ENCODE results near the gene MRTFA.
"Not testable (repeated sequence)": the region's sequence is repeated elsewhere in the genome, so short reads cannot be mapped to it uniquely, and the experiment has no call there.

Gene MRTFA

GRCh38 chr22:40406063-40406890, 230.2 kb downstream of the MRTFA start:
- no peak for DNase-seq

GRCh38 chr22:40405178-40406062, 231.1 kb downstream of the MRTFA start:
- no peak for DNase-seq

- no peak for DNase-seq
These were observed 232.0 kb downstream of the MRTFA start for GRCh38 chr22:40404251-40405177.

DNA sequence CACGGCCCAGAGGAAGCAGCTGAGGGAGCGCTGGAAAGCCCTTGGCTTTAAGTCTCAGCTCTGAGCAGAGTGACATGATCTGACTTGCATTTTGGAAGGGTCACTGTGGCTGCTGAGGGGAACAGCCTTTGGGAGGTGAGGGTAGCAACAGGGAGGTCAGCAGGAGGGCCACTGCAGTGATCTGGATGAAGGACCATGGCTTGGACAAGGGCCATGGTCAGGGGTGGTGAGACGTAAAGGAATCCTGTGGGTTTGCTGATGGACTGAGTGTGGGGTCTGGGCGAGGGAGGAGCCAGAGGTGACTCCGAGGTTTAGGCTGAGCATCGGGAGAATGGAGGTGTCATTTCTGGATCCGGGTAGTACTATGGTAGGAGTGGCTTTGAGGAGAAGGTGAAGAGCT, 232.9 kb downstream of the MRTFA start:
- no peak for DNase-seq

- DNase-seq, result no peak
These were observed 233.4 kb downstream of the MRTFA start for GRCh38 chr22:40403141-40403540.

- DNase-seq, result no peak
These were observed 234.5 kb downstream of the MRTFA start for GRCh38 chr22:40401981-40402406.

GRCh38 chr22:40401532-40401931, 235.0 kb downstream of the MRTFA start:
- no peak for DNase-seq

GRCh38 chr22:40400159-40400558, 236.4 kb downstream of the MRTFA start:
- no peak for DNase-seq

- DNase-seq, result no peak
These were observed 236.9 kb downstream of the MRTFA start for GRCh38 chr22:40399621-40400020.

DNA sequence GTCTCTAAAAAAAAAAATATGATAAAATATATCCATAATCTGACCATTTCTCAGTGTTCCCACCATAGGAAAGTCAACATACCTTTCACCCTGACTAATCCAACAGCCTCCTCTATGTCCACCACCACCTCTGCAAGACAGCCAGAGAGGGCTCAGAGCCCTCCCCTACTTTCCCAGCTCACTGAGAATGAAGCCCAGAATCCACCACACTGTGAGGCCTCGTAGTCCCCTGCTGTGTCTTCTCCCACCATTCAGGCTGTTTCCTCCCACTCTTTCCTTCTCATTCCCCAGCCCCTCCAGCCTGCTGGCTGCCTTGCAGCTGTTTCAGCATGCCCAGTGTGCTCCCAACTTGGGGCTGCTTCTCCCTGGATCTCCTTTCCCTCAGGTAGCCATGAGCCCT, 239.1 kb downstream of the MRTFA start:
- DNase-seq, result no peak

DNA sequence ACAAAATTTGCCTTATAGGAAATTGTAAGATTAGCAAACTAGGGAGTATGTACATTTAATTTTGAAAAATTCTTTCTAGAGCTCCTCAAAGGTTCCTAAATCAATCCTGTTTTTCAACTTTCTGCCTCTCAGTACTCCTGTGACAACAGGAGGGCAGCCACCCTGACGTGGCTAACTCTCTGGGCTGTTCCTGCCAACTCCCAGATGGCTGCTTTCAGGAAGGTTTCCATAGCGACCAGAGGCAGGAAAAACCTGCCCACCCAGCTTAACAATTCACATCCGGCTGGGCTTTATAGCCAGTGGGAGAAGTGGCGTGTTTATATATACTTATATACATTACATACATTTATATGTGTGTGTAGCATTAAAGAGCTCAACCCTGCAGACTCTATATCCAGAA, 239.6 kb downstream of the MRTFA start:
- peak; percentile 78 for DNase-seq

DNA sequence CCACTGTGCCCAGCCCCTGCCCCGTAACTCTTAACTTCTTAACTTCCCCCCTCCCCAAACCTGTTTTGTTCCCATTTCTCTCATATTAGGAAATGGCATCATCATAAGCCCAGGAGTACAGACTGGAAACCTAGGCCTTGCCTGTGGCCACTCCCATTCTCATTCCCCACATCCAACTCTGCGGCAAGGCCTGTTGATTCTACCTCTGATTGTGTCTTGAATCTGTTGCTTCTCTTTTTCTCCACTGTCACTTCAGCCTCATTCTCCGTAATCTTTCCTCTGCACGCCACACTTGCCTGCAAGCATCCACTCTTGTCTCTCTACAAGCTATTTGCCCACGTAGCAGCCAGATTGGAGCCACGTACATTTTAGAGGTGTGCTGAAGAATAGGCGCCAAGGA, 240.9 kb downstream of the MRTFA start:
- no peak for DNase-seq

- peak; percentile 16 for DNase-seq
These were observed 241.9 kb downstream of the MRTFA start for GRCh38 chr22:40394607-40395006.

- DNase-seq, result no peak
These were observed 243.9 kb downstream of the MRTFA start for GRCh38 chr22:40392618-40393017.

DNA sequence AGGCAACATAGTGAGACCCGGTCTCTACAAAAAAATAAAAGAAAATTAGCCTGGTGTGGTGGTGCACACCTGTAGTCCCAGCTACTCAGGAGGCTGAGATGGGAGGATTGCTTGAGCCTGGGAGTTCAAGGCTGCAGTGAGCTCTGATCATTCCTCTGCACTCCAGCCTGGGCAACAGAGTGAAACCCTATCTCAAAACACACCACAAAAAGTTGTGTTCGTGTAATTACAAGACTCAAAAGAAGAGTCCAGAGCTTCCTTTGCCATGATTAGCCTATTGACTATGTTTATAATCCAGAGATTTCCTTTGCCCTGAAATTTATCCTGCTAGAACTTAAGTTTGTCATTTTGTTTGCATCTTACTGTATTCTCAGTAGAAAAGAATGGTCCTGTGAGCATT, 245.1 kb downstream of the MRTFA start:
- no peak for DNase-seq

DNA sequence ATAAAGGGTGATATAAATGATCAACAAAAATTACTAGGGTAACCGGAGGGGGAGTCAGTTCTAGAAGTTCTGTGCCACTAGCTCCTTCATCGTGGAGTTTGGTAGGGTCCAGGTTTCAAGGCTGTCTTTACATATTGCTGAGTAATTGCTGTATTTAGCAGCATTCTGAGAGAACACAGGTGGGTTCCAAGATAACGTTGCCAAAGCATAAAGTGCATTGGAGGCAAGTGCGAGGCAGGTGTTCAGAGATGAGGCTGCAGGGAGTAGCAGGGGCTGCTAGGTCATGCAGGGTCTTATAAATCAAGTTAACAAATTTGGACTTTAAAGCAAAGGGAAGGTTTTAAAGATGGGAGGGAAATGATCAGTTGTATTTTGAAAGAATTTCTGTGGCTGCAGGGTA, 248.3 kb downstream of the MRTFA start:
- no peak for DNase-seq

- no peak for DNase-seq
These were observed 248.8 kb downstream of the MRTFA start for GRCh38 chr22:40387746-40388145.

GRCh38 chr22:40385036-40385782, 251.3 kb downstream of the MRTFA start:
- DNase-seq, result no peak

DNA sequence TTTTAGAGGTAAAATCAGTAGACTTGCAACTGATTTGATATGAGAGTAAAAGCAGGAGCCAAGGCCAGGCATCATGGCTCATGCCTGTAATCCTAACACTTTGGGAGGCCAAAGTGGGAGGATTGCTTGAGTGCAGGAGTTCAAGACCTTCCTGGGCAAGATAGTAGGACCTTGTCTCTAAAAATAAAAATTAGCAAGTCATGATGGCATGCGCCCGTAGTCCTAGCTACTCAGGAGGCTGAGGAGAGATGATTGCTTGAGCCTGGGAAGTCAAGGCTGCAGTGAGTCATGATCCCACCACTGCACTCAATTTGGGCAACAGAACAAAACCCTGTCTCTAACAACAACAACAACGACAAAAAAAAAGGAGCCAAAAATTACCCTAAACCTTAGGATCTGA, 252.6 kb downstream of the MRTFA start:
- no peak for DNase-seq

DNA sequence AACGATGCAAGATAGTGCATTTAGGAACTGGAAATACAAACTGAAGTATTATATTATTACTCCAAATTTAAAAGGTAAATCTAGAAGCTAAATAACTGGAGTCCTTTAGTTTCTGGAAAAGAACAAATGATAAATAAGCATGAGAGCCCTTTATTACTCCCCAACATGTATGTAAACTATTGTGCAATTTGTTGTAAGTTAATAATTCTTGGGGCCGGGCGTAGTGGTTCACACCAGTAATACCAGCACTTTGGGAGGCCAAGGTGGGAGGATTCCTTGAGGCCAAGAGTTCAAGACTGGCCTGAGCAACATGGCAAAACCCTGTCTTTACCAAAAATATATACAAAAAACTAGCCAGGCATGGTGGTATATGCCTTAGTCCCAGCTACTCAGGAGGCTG, 255.1 kb downstream of the MRTFA start:
- no peak for DNase-seq

GRCh38 chr22:40378448-40378847, 258.1 kb downstream of the MRTFA start:
- DNase-seq, result not testable (repeated sequence)

DNA sequence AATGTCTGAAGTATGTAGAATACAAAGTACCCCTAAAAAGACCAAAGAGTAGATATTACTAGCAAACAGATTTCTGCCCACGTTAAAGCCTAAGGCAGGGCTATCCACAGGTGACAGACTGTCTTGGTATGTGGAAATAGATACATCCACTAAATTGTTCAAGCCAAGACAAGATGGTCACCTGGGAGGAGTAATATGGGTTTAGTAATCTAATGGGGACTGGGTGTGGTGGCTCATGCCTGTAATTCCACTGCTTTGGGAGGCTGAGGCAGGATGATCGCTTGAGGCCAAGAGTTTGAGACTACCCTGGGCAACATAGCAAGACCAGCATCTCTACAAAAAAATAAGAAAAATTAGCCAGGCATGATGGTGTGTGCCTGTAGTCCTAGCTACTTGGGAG, 258.6 kb downstream of the MRTFA start:
- no peak for DNase-seq
